C4-2B (cell line): ENCODE results near the gene KCNMA1.

Experiments used
- H3K27ac ChIP-seq: fragments of 450-650 bp; 2 replicates; pipeline ENCODE4 v1.5.1; 2017
- CTCF ChIP-seq: fragments of 450-650 bp; conservative IDR thresholded peaks from 2 replicates; pipeline ENCODE4 v1.5.1; 2017; ENCODE audit warnings: mild to moderate bottlenecking
- ZFX ChIP-seq: fragments of 450-650 bp; IDR thresholded peaks from 2 replicates; pipeline ENCODE4 v1.6.1; 2017

The KCNMA1 gene

GRCh38 chr10:77041636-77042258 lies 595.9 kb downstream of the KCNMA1 start:
- H3K27ac ChIP-seq = peak overlapping the region; percentile 37; the same call in 1 of the 2 replicates
- no peak for TF ChIP-seq CTCF
- TF ChIP-seq ZFX = no peak

DNA sequence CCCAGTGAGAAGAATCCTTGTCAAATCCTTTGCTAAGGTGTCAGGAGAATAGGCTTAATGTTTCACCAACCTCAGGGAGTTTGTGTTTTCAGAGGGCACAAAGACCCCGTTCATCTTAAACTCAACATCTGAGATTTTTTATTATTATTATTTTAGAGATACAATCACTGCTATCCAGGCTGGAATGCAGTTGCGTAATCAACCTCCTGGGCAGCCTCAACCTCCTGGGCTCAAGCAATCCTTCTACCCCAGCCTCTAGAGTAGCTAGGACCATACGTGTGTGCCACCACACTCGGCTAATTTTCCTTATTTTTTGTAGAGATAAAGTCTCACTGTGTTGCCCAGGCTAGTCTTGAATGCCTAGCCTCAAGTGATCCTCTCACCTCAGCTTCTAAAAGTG lies 599.2 kb downstream of the KCNMA1 start:
- TF ChIP-seq CTCF = no peak
- TF ChIP-seq ZFX = no peak
- H3K27ac ChIP-seq = no peak overlapping the region

DNA sequence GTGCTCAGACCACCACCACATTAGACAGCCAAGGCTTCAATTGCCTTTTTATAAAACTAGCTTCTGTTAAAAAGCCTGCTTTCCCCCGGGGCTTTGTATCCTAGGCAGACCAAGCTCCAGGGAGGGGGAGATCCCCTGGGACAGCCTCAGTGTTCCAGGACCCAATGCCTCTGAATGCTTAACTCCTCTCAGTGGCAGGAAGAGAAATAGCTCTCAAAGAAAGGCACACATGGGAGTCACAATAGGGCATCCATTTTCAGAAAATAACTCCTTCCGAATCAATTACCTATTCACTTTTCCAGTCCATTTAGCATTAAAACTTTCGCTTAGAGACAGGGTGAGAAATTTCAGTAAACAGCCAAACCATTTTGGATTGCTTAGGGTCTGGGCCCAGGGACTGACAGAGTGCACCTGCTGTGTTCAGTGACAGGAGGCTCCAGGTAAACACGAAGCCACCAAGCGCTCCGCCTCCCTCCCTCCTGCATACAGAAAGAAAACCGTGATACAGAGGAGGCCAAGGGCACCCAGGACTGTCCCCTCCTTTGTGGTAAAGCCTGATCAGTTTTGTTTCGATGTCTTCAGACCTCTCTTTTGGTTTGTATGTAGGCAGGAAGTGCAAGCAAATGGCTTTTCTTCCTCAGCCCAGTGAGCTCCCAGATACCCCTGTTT lies 599.7 kb downstream of the KCNMA1 start:
- no peak for TF ChIP-seq ZFX
- no peak; the same call in 1 of the 2 replicates for TF ChIP-seq CTCF
- H3K27ac ChIP-seq = no peak overlapping the region

DNA sequence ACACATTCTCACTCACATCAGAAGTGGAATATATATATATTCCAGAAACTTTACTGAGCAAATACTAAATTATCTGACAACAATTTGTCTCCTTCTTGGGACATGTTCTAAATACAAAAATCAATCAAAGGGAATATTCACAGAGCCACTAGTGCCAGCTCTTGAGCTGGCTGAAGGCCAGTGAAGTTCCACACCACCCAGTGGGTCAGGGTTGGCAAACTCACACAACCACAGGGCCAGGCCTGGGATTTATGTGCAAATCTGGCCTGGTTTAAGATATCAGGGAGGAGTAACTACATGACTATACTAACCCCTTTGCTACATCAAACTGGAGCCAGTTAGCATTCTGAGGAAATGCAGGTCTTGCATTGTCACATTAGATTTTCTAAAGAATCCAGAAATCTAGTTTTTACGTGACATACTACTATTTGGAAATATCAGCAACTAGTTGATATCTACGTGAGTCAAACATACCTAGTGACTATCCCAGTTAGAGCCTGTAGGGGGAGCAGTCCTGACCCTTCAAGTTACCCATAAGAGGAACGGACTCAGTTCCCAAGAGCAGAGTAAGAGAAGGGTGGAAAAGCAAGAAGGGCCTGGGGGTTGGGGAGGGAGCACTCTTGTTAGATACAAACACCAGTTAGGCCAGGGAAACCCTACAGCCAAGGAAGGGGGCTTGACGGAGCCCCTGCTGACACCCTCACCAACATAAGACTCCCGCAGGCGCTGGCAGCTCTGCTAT lies 600.4 kb downstream of the KCNMA1 start:
- TF ChIP-seq CTCF (peak; percentile 82), ZFX (no peak)
- no peak overlapping the region for H3K27ac ChIP-seq

DNA sequence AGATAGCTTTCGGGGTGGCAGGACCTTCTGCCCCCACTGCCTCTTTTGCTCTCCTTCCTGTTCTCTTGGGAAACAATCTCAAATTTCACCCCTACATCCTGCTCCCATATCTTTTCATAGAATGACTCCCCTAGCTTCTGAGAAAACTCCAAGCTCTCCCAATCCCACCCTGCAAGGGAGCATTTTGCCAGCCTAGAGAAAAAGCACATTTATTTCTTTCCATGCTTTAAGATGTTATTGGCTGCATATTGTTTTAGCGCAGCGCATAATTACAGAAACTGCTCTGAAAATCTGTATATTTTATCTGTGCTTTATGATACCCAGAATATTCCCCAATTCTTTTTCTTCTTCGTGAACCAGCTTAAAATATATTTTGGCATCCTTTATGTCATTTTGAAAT lies 601.3 kb downstream of the KCNMA1 start:
- no peak for TF ChIP-seq CTCF
- no peak for TF ChIP-seq ZFX
- H3K27ac ChIP-seq = no peak overlapping the region

DNA sequence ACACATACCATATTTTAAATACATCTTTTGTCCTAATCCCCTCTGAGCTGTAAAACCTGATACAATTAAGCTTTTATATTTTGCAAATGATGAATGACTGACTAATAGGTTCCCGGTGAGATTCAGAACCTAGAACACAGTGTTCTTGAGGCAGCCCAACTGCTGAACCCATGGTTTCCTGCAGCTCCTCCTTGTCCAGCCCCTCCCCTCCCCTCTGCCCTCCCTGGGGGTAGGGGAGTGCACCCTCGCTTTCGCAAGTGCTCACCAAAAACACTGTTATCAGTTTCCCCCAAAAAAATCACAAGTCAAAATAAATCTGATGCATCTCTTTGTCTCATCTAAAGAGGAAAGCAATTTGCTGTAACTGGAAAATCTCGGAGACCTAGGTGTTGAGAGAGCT lies 602.8 kb downstream of the KCNMA1 start:
- no peak overlapping the region for H3K27ac ChIP-seq
- TF ChIP-seq ZFX = no peak
- no peak for TF ChIP-seq CTCF

DNA sequence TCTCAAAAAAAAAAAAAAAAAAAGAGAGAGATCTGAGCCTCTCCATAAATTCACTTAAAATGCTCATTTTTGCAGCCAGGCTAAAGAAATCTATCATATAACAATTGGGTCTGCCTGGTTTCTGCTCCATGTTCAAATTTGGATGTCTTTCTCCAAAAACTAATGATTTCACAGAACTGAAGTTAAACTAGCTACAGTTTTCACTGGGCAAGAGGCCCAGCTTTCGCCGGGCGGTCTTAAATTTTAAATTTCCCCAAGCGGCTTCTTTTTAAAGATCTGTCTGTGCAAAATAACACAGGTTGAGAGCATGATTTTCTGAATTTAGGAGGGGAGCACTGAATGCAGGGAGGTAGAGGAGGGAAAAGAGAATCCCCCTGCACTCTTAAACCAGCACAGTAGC lies 603.4 kb downstream of the KCNMA1 start:
- TF ChIP-seq ZFX (no peak), CTCF (no peak)
- H3K27ac ChIP-seq = no peak overlapping the region
